Measurements from ENCODE around the gene TLR2. TPM values are rescaled to one million over a fixed set of nuclear protein-coding genes. Genes with fewer than 3 reads are reported as not detected.
"Not testable (repeated sequence)": the region's sequence is repeated elsewhere in the genome, so short reads cannot be mapped to it uniquely, and the experiment has no call there.

Gene TLR2
- total and polyA plus RNA-seq, 3 experiments from 2014 or later, result 0.20 to 0.53 (median 0.53) TPM

GRCh38 chr4:153666505-153666904, 17.6 kb upstream of the TLR2 start:
- DNase-seq; POLR2A ChIA-PET; H3K9me3 Mint-ChIP-seq; H3K27me3 ChIP-seq (ENCODE audit: insufficient read depth, low read length, poor library complexity, severe bottlenecking); H3K36me3 ChIP-seq (ENCODE audit: insufficient read depth, low read length); H3K27ac ChIP-seq (ENCODE audit: low read depth, low read length); H3K4me3 Mint-ChIP-seq; CTCF ChIA-PET; H3K36me3 Mint-ChIP-seq; H3K4me1 ChIP-seq (ENCODE audit: insufficient read depth, low read length); H3K27ac Mint-ChIP-seq; H3K9me3 ChIP-seq (ENCODE audit: low read length); H3K4me3 ChIP-seq (ENCODE audit: low read length); H3K4me1 Mint-ChIP-seq: not testable (repeated sequence)
- H3K27me3 Mint-ChIP-seq, result peaks cover 9 to 38% of the 10 kb centered on the region in 2 donors

DNA sequence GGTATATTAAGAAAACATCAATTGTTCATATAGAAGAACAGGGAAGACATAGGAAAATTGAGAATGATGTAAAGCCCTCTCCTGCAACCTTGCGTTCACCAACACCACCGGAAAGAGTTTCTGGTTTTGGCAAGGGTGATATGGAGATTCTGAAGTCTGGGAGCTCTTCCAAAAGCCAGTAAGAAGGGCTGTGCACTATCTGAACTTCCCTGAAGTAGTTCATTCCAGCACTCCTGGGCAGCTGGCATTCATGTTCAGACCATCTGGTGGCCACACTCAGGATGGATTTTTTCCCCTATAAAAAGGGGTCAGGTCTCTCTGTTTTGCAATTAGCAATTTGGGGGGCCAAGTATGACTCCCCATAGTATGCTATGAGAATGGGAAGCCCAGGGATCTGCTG, 15.4 kb upstream of the TLR2 start:
- DNase-seq, result no peak
- Histone ChIP-seq H3K27me3 (ENCODE audit: insufficient read depth, low read length, poor library complexity, severe bottlenecking) (no peaks in the 10 kb centered on the region), H3K36me3 (ENCODE audit: insufficient read depth, low read length) (no peaks in the 10 kb centered on the region), H3K4me3 (ENCODE audit: low read length) (no peak overlapping the region), H3K9me3 (ENCODE audit: low read length) (no peaks in the 10 kb centered on the region), H3K27ac (ENCODE audit: low read depth, low read length) (no peak overlapping the region), H3K4me1 (ENCODE audit: insufficient read depth, low read length) (no peaks in the 10 kb centered on the region)
- Mint-ChIP-seq H3K27me3 (peaks cover 12 to 43% of the 10 kb centered on the region in 2 donors), H3K27ac (no peak overlapping the region), H3K4me1 (no peaks in the 10 kb centered on the region), H3K4me3 (no peak overlapping the region), H3K36me3 (peaks cover 0 to 5% (median 0%) of the 10 kb centered on the region in 3 donors), H3K9me3 (peaks cover 0 to 2% (median 0%) of the 10 kb centered on the region in 5 donors)
- ChIA-PET CTCF (no interaction called here), POLR2A (no interaction called here)

- POLR2A ChIA-PET, result no interaction called here
- H3K4me3 ChIP-seq (ENCODE audit: low read length), result no peak overlapping the region
These were observed 14.2 kb upstream of the TLR2 start for GRCh38 chr4:153669838-153670237.

DNA sequence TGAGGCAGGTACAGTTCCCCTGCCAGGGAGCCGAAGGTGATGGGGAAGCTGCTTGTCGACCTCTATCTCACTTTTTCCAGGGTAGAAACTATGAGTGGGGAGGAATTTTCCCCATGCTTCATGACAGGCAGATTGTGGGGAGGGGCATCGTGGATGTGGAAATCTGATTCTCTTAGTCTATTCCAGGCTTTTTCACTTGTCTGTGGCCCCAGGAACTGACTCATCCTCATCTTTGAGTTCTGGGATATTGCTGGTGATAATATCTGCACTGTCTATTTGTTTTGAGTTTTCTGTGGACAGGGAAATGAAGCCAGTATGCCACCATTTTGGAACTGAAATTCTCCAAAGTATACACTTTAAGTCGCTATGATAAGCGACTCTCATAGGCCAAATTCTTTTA, 7.6 kb upstream of the TLR2 start:
- CTCF ChIA-PET, result no interaction called here
- Histone ChIP-seq H3K4me3 (ENCODE audit: low read length) (no peak overlapping the region), H3K4me1 (ENCODE audit: insufficient read depth, low read length) (no peaks in the 10 kb centered on the region), H3K27me3 (ENCODE audit: insufficient read depth, low read length, poor library complexity, severe bottlenecking) (no peaks in the 10 kb centered on the region), H3K36me3 (ENCODE audit: insufficient read depth, low read length) (no peaks in the 10 kb centered on the region), H3K9me3 (ENCODE audit: low read length) (peaks cover 4% of the 10 kb centered on the region), H3K27ac (ENCODE audit: low read depth, low read length) (no peak overlapping the region)
- H3K9me3 Mint-ChIP-seq, result peaks cover 20 to 28% (median 23%) of the 10 kb centered on the region in 5 donors
- no peak overlapping the region for H3K27ac Mint-ChIP-seq
- DNase-seq, result no peak
- H3K4me1 Mint-ChIP-seq, result no peaks in the 10 kb centered on the region
- H3K4me3 Mint-ChIP-seq, result no peak overlapping the region
- peaks cover 20 to 50% of the 10 kb centered on the region in 2 donors for H3K27me3 Mint-ChIP-seq
- POLR2A ChIA-PET, result no interaction called here
- H3K36me3 Mint-ChIP-seq, result peaks cover 0 to 18% (median 0%) of the 10 kb centered on the region in 3 donors

More at GRCh38 chr4:153669838-153670237, 14.2 kb upstream of the TLR2 start:
- Histone ChIP-seq H3K36me3 (ENCODE audit: insufficient read depth, low read length) (no peaks in the 10 kb centered on the region), H3K27me3 (ENCODE audit: insufficient read depth, low read length, poor library complexity, severe bottlenecking) (no peaks in the 10 kb centered on the region), H3K27ac (ENCODE audit: low read depth, low read length) (no peak overlapping the region), H3K9me3 (ENCODE audit: low read length) (peaks cover 2% of the 10 kb centered on the region), H3K4me1 (ENCODE audit: insufficient read depth, low read length) (no peaks in the 10 kb centered on the region)
- H3K9me3 Mint-ChIP-seq, result peaks cover 4 to 10% (median 4%) of the 10 kb centered on the region in 5 donors
- DNase-seq, result no peak
- CTCF ChIA-PET, result no interaction called here
- no peaks in the 10 kb centered on the region for H3K4me1 Mint-ChIP-seq
- H3K27ac Mint-ChIP-seq, result no peak overlapping the region
- H3K36me3 Mint-ChIP-seq, result peaks cover 0 to 7% (median 0%) of the 10 kb centered on the region in 3 donors
- no peak overlapping the region for H3K4me3 Mint-ChIP-seq
- H3K27me3 Mint-ChIP-seq, result peaks cover 18 to 49% of the 10 kb centered on the region in 2 donors

GRCh38 chr4:153676984-153677383, 7.1 kb upstream of the TLR2 start:
- no peaks in the 10 kb centered on the region for H3K36me3 ChIP-seq (ENCODE audit: insufficient read depth, low read length)
- H3K9me3 ChIP-seq (ENCODE audit: low read length), result peaks cover 4% of the 10 kb centered on the region
- H3K4me3 ChIP-seq (ENCODE audit: low read length), result no peak overlapping the region
- ChIA-PET CTCF (no interaction called here), POLR2A (no interaction called here)
- H3K27ac ChIP-seq (ENCODE audit: low read depth, low read length), result no peak overlapping the region
- H3K27me3 Mint-ChIP-seq, result peaks cover 25 to 55% of the 10 kb centered on the region in 2 donors
- H3K9me3 Mint-ChIP-seq, result peaks cover 20 to 28% (median 23%) of the 10 kb centered on the region in 5 donors
- no peak overlapping the region for H3K27ac Mint-ChIP-seq
- no peak for DNase-seq
- no peaks in the 10 kb centered on the region for H3K27me3 ChIP-seq (ENCODE audit: insufficient read depth, low read length, poor library complexity, severe bottlenecking)
- peaks cover 0 to 18% (median 0%) of the 10 kb centered on the region in 3 donors for H3K36me3 Mint-ChIP-seq
- H3K4me1 ChIP-seq (ENCODE audit: insufficient read depth, low read length), result no peaks in the 10 kb centered on the region
- H3K4me3 Mint-ChIP-seq, result no peak overlapping the region
- H3K4me1 Mint-ChIP-seq, result no peaks in the 10 kb centered on the region

DNA sequence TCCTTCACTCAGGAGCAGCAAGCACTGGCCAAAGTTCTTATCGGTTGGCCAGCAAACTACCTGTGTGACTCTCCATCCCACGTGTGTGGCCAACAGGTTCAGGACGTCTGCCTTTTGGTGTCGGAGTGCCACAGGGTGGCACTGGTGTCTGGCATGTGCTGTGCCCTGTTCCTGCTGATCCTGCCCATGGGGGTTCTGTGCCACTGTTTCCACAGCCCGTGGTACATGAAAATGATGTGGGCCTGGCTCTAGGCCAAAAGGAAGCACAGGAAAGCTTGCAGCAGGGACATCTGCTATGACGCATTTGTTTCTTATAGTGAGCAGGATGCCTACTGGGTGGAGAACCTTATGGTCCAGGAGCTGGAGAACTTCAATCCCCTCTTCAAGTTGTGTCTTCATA, 4.6 kb upstream of the TLR2 start:
- peaks cover 0 to 18% (median 2%) of the 10 kb centered on the region in 3 donors for H3K36me3 Mint-ChIP-seq
- H3K27me3 ChIP-seq (ENCODE audit: insufficient read depth, low read length, poor library complexity, severe bottlenecking), result peaks cover 6% of the 10 kb centered on the region
- peaks cover 4% of the 10 kb centered on the region for H3K4me1 ChIP-seq (ENCODE audit: insufficient read depth, low read length)
- no peak for DNase-seq
- H3K4me3 ChIP-seq (ENCODE audit: low read length), result no peak overlapping the region
- no peak overlapping the region for H3K4me3 Mint-ChIP-seq
- peaks cover 20 to 24% (median 22%) of the 10 kb centered on the region in 5 donors for H3K9me3 Mint-ChIP-seq
- peaks cover 29 to 58% of the 10 kb centered on the region in 2 donors for H3K27me3 Mint-ChIP-seq
- peaks cover 6 to 8% (median 7%) of the 10 kb centered on the region in 3 donors for H3K4me1 Mint-ChIP-seq
- no peaks in the 10 kb centered on the region for H3K36me3 ChIP-seq (ENCODE audit: insufficient read depth, low read length)
- no peak overlapping the region for H3K27ac Mint-ChIP-seq
- ChIA-PET POLR2A (no interaction called here), CTCF (no interaction called here)
- no peak overlapping the region for H3K27ac ChIP-seq (ENCODE audit: low read depth, low read length)
- H3K9me3 ChIP-seq (ENCODE audit: low read length), result peaks cover 4% of the 10 kb centered on the region

GRCh38 chr4:153683763-153684181, 308 bp upstream of the TLR2 start:
- no peaks in the 10 kb centered on the region for H3K36me3 ChIP-seq (ENCODE audit: insufficient read depth, low read length)
- Mint-ChIP-seq H3K4me3 (peak overlapping the region; percentile 65 to 82 (median 76)), H3K4me1 (peaks cover 10 to 15% (median 14%) of the 10 kb centered on the region in 3 donors), H3K9me3 (peaks cover 7 to 13% (median 9%) of the 10 kb centered on the region in 5 donors), H3K36me3 (peaks cover 0 to 4% (median under 1%) of the 10 kb centered on the region in 3 donors), H3K27me3 (peaks cover 37 to 57% of the 10 kb centered on the region in 2 donors), H3K27ac (peak overlapping the region in 2 of 8 donors; percentile 52 to 56)
- peaks cover 6% of the 10 kb centered on the region for H3K27me3 ChIP-seq (ENCODE audit: insufficient read depth, low read length, poor library complexity, severe bottlenecking)
- H3K27ac ChIP-seq (ENCODE audit: low read depth, low read length), result no peak overlapping the region
- peak overlapping the region; percentile 1 for H3K4me3 ChIP-seq (ENCODE audit: low read length)
- ChIA-PET POLR2A (no interaction called here), CTCF (interaction anchor here (1.5 kb wide), 1 partner anchor 10 kb away, joined by 3 read pairs; no protein-coding TSS in a partner anchor)
- no peaks in the 10 kb centered on the region for H3K9me3 ChIP-seq (ENCODE audit: low read length)
- peaks cover 4% of the 10 kb centered on the region for H3K4me1 ChIP-seq (ENCODE audit: insufficient read depth, low read length)
- no peak for DNase-seq

- H3K9me3 ChIP-seq (ENCODE audit: low read length), result no peaks in the 10 kb centered on the region
- CTCF ChIA-PET, result no interaction called here
- H3K36me3 Mint-ChIP-seq, result peaks cover 0 to 11% (median 4%) of the 10 kb centered on the region in 3 donors
- peaks cover 6% of the 10 kb centered on the region for H3K27me3 ChIP-seq (ENCODE audit: insufficient read depth, low read length, poor library complexity, severe bottlenecking)
- peak in 1 of 5 donors; percentile 13 for DNase-seq
- peaks cover 35 to 51% of the 10 kb centered on the region in 2 donors for H3K27me3 Mint-ChIP-seq
- peaks cover 10 to 15% (median 14%) of the 10 kb centered on the region in 3 donors for H3K4me1 Mint-ChIP-seq
- no peak overlapping the region for H3K27ac ChIP-seq (ENCODE audit: low read depth, low read length)
- H3K36me3 ChIP-seq (ENCODE audit: insufficient read depth, low read length), result no peaks in the 10 kb centered on the region
- peak overlapping the region; percentile 58 to 86 (median 83) for H3K4me3 Mint-ChIP-seq
- peak overlapping the region; percentile 1 for H3K4me3 ChIP-seq (ENCODE audit: low read length)
- peak overlapping the region in 3 of 8 donors; percentile 38 to 60 (median 55) for H3K27ac Mint-ChIP-seq
- POLR2A ChIA-PET, result no interaction called here
- peaks cover 4% of the 10 kb centered on the region for H3K4me1 ChIP-seq (ENCODE audit: insufficient read depth, low read length)
- peaks cover 16 to 25% (median 20%) of the 10 kb centered on the region in 5 donors for H3K9me3 Mint-ChIP-seq
These were observed 891 bp downstream of the TLR2 start for GRCh38 chr4:153684971-153685371.

Measured in CD8-positive, alpha-beta memory T cell (primary cell).